ENCODE results near the gene ATG3.

The ATG3 gene

GRCh38 chr3:112492124-112492523 lies 69.6 kb downstream of the ATG3 start:
- Mint-ChIP-seq H3K27ac (no peak overlapping the region), H3K27me3 (ENCODE audit: low read depth, poor library complexity) (no peaks in the 10 kb centered on the region), H3K4me3 (no peak overlapping the region), H3K9me3 (peaks cover 8% of the 10 kb centered on the region), H3K36me3 (ENCODE audit: low read depth) (no peaks in the 10 kb centered on the region), H3K4me1 (no peaks in the 10 kb centered on the region)
- DNase-seq: no peak
- no peak for TF ChIP-seq CTCF (IDR thresholded peaks at IDR 0.05)

GRCh38 chr3:112491373-112491772 lies 70.4 kb downstream of the ATG3 start:
- H3K36me3 Mint-ChIP-seq (ENCODE audit: low read depth): no peaks in the 10 kb centered on the region
- no peaks in the 10 kb centered on the region for H3K4me1 Mint-ChIP-seq
- H3K27me3 Mint-ChIP-seq (ENCODE audit: low read depth, poor library complexity): no peaks in the 10 kb centered on the region
- no peak for TF ChIP-seq CTCF (IDR thresholded peaks at IDR 0.05)
- peaks cover 8% of the 10 kb centered on the region for H3K9me3 Mint-ChIP-seq
- no peak overlapping the region for H3K4me3 Mint-ChIP-seq
- no peak overlapping the region for H3K27ac Mint-ChIP-seq
- no peak for DNase-seq

GRCh38 chr3:112489674-112490479 lies 71.9 kb downstream of the ATG3 start:
- no peak for DNase-seq
- Mint-ChIP-seq H3K9me3 (peaks cover 8% of the 10 kb centered on the region), H3K4me1 (no peaks in the 10 kb centered on the region), H3K27ac (no peak overlapping the region), H3K36me3 (ENCODE audit: low read depth) (no peaks in the 10 kb centered on the region), H3K4me3 (no peak overlapping the region), H3K27me3 (ENCODE audit: low read depth, poor library complexity) (peaks cover 3% of the 10 kb centered on the region)
- TF ChIP-seq CTCF (IDR thresholded peaks at IDR 0.05): no peak

- peaks cover 3% of the 10 kb centered on the region for H3K27me3 Mint-ChIP-seq (ENCODE audit: low read depth, poor library complexity)
- H3K36me3 Mint-ChIP-seq (ENCODE audit: low read depth): no peaks in the 10 kb centered on the region
- no peaks in the 10 kb centered on the region for H3K4me1 Mint-ChIP-seq
- no peak for DNase-seq
- no peak for TF ChIP-seq CTCF (IDR thresholded peaks at IDR 0.05)
- no peaks in the 10 kb centered on the region for H3K9me3 Mint-ChIP-seq
- H3K4me3 Mint-ChIP-seq: no peak overlapping the region
- H3K27ac Mint-ChIP-seq: no peak overlapping the region
Observed at GRCh38 chr3:112486811-112487505, 74.8 kb downstream of the ATG3 start.

- H3K27ac Mint-ChIP-seq: no peak overlapping the region
- no peak for DNase-seq
- H3K4me1 Mint-ChIP-seq: no peaks in the 10 kb centered on the region
- H3K9me3 Mint-ChIP-seq: no peaks in the 10 kb centered on the region
- no peaks in the 10 kb centered on the region for H3K36me3 Mint-ChIP-seq (ENCODE audit: low read depth)
- no peak for TF ChIP-seq CTCF (IDR thresholded peaks at IDR 0.05)
- H3K27me3 Mint-ChIP-seq (ENCODE audit: low read depth, poor library complexity): peaks cover 3% of the 10 kb centered on the region
- H3K4me3 Mint-ChIP-seq: no peak overlapping the region
Observed at GRCh38 chr3:112484352-112484751, 77.4 kb downstream of the ATG3 start.

Measured in nephron progenitor cell (in vitro differentiated cells).